GM21717 (cell line): ENCODE results near the gene ASCL2.
"Not testable (repeated sequence)": the region's sequence is repeated elsewhere in the genome, so short reads cannot be mapped to it uniquely, and the experiment has no call there.

Experiments used
- ATAC-seq: cut with Tn5 transposase; IDR thresholded peaks from one replicate; pipeline ENCODE4 v1.9.1; 2021; ENCODE audit warnings: mild to moderate bottlenecking, moderate library complexity; ENCODE audit not compliant: unreplicated experiment

Gene ASCL2

GRCh38 chr11:2237457-2238238, 32.7 kb downstream of the ASCL2 start:
- ATAC-seq: no peak

- not testable (repeated sequence) for ATAC-seq
Observed at GRCh38 chr11:2236381-2237134, 33.8 kb downstream of the ASCL2 start.

GRCh38 chr11:2235588-2236326, 34.6 kb downstream of the ASCL2 start:
- no peak for ATAC-seq

GRCh38 chr11:2234963-2235362, 35.4 kb downstream of the ASCL2 start:
- no peak for ATAC-seq

- ATAC-seq: no peak
Observed at GRCh38 chr11:2233693-2234455, 36.5 kb downstream of the ASCL2 start.

- no peak for ATAC-seq
Observed at GRCh38 chr11:2229713-2230297, 40.6 kb downstream of the ASCL2 start.

DNA sequence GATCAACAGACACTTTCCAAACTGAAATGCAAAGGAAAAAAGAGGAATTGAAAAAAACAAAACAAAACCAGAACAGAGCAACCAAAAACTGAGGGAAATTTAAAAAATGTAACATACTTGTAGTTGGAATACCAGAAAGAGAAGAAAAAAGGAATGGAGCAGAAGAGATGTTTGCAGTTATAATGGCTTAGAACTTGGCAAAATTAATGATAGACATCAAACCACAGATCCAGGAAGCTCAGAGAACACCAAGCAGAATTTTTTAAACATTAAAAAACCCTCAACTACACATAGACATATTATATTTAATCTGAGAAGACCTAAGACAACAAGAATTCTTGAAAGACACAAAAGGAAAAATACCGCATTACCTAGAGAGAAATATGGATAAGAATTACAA, 46.1 kb downstream of the ASCL2 start:
- no peak for ATAC-seq

GRCh38 chr11:2223153-2223794, 47.1 kb downstream of the ASCL2 start:
- no peak for ATAC-seq

GRCh38 chr11:2222451-2222850, 47.9 kb downstream of the ASCL2 start:
- no peak for ATAC-seq

GRCh38 chr11:2221591-2221990, 48.8 kb downstream of the ASCL2 start:
- no peak for ATAC-seq

DNA sequence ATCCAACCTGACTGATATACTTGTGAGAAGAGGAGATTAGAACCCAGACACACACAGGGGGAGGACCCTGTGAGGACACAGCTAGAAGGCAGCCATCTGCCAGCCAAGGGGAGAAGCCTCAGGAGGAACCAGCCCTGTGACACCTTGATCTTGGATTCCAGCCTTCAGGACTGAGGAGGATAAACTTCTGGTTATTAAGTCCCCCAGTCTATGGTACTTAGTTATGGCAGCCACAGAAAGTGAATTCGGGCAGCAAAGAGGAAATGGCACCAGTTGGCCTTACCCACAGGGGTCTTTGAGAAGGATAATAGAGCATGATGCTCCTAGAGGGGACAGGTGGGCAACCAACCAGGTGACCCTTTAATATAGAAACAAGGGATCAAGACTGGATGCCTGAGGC, 49.4 kb downstream of the ASCL2 start:
- no peak for ATAC-seq

- no peak for ATAC-seq
Observed at GRCh38 chr11:2220173-2220771, 50.1 kb downstream of the ASCL2 start.

- ATAC-seq: no peak
Observed at GRCh38 chr11:2219318-2220017, 50.9 kb downstream of the ASCL2 start.
